AG20443 (cell line): ENCODE data around the gene ATG9A.

Source experiments
- DNase-seq: peaks from one replicate; pipeline ENCODE4 v3.0.0; 2012; ENCODE audit warnings: low spot score, mixed read lengths

The ATG9A gene

GRCh38 chr2:219220652-219221402 is 8.6 kb downstream of the ATG9A start:
- DNase-seq = no peak

GRCh38 chr2:219219784-219220532 is 9.5 kb downstream of the ATG9A start:
- DNase-seq = no peak

- DNase-seq = peak; percentile 95
Observed at GRCh38 chr2:219218732-219219701, 10.4 kb downstream of the ATG9A start, which contains the start of gene ABCB6. Gene ABCB6 (minus strand): TSS chr2:219218958. CDS start chr2:219218673, 285 bp downstream.

GRCh38 chr2:219218217-219218731 is 11.2 kb downstream of the ATG9A start:
- peak; percentile 79 for DNase-seq

- DNase-seq = no peak
Observed at GRCh38 chr2:219216535-219216915, 12.9 kb downstream of the ATG9A start.

DNA sequence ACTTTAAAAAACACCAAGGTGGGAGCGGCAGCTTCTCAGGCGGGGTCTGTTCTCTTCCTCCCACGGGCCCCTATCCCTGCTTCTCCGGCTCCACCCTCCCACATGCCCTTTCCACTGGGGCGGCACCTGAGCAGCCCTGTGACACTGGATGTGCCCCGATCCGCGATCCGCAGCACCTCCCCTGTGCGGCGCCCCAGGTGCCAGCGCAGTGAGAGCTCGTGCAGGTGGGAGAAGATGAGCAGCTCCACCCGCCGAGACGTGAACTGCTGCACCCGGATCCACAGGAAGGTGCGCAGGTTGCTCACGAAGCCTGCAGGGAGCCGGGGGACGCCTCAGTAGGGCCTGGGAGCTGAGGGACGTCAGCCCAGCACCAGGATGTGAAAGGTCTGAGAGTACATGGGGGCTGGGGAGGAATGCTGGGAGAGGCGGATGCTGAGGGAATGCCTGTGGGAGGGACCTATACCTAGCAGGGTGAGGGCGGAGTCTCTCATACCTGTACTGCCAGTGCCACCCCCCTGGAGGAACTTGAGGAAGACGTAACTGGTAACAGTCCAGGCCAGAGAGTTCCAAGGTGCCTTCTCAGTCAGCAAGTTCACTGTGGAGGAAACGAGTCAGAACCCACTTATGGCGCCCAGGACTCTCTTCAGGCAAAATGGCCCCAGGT is 13.4 kb downstream of the ATG9A start:
- no peak for DNase-seq

DNA sequence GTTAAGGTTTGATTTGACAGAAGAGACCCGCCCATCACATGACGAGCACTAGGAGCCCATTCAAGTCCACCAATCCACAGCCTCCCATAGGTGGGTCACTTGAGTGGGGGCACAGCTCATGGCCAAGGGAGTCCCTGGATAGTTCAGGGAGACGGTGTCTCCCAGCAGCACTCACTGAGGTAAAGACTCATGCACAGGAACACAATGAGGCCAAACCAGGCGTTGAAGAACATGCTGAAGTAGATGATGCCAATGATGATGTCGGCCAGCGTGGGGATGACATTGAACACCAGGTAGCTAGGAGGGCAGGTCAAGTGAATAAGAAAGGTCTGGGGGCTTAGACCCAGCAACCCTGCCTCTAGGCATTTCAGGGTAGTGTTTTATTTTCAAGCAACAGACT is 14.7 kb downstream of the ATG9A start:
- DNase-seq = no peak

- no peak for DNase-seq
Observed at GRCh38 chr2:219214141-219214540, 15.3 kb downstream of the ATG9A start.

GRCh38 chr2:219213486-219214071 is 15.9 kb downstream of the ATG9A start:
- DNase-seq = no peak

- no peak for DNase-seq
Observed at GRCh38 chr2:219213026-219213415, 16.4 kb downstream of the ATG9A start.

GRCh38 chr2:219210886-219211362 is 18.5 kb downstream of the ATG9A start:
- no peak for DNase-seq

DNA sequence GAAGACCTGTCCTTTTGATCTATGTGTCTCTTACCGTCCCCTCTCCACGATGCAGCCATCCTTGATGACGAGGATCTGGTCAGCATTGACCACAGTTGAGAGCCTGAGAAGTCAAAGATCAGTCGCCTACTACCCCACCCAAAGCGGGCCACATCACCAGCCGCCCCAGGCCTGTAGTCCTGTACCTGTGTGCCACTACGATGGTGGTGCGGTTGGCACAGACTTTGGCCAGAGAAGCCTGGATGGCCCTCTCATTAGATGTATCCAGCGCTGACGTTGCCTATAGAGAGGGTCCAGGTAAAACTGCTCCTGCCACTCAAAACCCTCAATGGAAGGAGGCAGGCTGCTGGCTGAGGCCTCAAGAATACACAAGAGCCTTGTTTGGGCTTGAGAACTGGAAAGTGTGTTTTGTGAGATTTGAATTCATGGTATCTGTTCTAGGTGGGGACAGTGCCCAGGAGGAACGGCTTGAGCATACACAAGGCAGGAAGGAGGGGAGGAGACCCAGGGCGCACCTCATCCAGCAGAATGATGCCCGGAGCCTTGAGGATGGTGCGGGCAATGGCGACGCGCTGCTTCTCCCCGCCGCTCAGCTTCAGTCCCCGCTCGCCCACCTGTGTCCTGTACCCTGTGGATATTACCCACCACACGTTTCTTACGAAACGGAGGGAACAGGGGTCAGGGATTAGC is 19.1 kb downstream of the ATG9A start:
- DNase-seq = no peak

- no peak for DNase-seq
Observed at GRCh38 chr2:219209236-219210195, 19.9 kb downstream of the ATG9A start.

GRCh38 chr2:219207884-219208740 is 21.3 kb downstream of the ATG9A start:
- peak; percentile 32 for DNase-seq

DNA sequence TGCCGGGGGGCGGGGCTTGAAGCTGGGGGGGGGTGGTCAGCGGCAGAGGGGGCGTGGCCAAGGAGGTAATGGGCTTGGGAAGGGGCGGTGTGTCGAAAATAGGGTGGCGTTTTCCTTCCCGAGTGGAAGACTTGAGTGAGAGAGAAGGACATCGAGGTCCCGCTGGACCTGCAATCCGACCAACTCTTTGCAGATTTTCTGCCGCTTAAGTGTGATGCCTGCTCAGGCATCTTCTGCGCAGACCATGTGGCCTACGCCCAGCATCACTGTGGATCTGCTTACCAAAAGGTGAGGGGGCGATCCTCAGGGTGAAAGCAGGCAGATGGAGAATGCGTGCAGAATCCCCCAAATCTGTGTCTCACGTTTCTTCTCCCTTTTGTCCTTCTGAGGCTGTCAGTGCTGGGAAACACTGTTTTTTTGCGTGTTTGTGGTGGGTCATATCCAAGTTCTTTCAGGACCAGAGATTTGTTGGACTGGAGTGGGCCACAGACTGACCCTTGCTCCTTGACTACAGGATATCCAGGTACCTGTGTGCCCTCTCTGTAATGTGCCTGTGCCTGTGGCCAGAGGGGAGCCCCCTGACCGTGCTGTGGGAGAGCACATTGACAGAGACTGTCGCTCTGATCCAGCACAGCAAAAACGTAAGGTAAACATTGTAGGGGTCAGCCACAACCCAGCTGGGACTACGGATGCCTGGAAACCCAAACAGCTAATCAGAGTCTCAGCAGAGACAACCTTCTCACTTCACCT is 22.1 kb downstream of the ATG9A start:
- DNase-seq = no peak

- DNase-seq = peak; percentile 99
Observed at GRCh38 chr2:219206328-219207133, 22.9 kb downstream of the ATG9A start, which contains the start of gene ZFAND2B. Gene ZFAND2B (plus strand): TSS chr2:219206782. CDS start chr2:219206988, 206 bp downstream.
